ENCODE data around the gene PHACTR1.

PHACTR1 gene

GRCh38 chr6:12845224-12846004, 128.8 kb downstream of the PHACTR1 start:
- no peak for TF ChIP-seq CTCF (IDR thresholded peaks at IDR 0.05; ENCODE audit: low read depth, low read length)
- no peak for DNase-seq (ENCODE audit: extremely low read depth, low read depth)

GRCh38 chr6:12848964-12849808, 132.6 kb downstream of the PHACTR1 start:
- no peak for DNase-seq (ENCODE audit: extremely low read depth, low read depth)
- TF ChIP-seq CTCF (IDR thresholded peaks at IDR 0.05; ENCODE audit: low read depth, low read length) = no peak

DNA sequence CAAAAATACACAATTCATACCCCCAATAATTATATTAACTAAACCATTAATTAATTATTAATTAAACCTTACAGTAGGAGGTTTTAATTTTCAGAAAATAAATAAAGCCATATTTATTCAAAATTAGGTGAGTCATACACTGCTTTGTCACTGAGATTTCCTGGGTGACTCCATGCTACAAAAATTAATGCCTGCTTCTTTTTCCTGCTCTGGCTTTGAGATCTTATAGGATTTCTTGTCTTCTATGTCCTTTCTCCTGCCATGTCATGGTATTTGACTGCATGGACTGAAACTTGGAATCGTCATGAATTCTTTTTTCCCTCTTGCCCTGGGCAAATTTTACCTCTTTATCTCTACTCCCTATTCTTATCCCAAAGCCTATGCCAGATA, 133.2 kb downstream of the PHACTR1 start:
- no peak for DNase-seq (ENCODE audit: extremely low read depth, low read depth)
- no peak for TF ChIP-seq CTCF (IDR thresholded peaks at IDR 0.05; ENCODE audit: low read depth, low read length)

GRCh38 chr6:12851123-12851695, 134.6 kb downstream of the PHACTR1 start:
- no peak for DNase-seq (ENCODE audit: extremely low read depth, low read depth)
- TF ChIP-seq CTCF (IDR thresholded peaks at IDR 0.05; ENCODE audit: low read depth, low read length) = no peak

- no peak for DNase-seq (ENCODE audit: extremely low read depth, low read depth)
- TF ChIP-seq CTCF (IDR thresholded peaks at IDR 0.05; ENCODE audit: low read depth, low read length) = no peak
These were observed 145.0 kb downstream of the PHACTR1 start for GRCh38 chr6:12861603-12862002.

DNA sequence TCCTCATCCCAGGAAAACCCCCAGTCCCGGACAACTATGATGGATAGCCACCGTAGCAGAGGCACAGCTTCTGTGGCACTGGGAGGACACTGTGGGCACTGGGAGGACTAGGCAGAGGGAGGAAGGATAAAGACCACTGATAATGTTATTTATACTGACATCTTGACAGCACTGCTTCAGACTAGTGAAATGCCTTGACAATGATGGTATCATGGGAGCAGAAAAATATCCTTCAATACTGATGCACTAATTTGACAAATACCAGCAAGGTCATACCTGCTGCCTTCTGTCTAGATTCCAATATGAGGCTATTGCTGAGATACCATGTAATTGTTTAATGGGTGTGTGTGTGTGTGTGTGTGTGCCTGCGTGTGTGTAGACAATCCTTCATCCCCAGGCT, 148.6 kb downstream of the PHACTR1 start:
- no peak for DNase-seq (ENCODE audit: extremely low read depth, low read depth)
- no peak for TF ChIP-seq CTCF (IDR thresholded peaks at IDR 0.05; ENCODE audit: low read depth, low read length)
